GM18499 (cell line): Measurements from ENCODE around the gene PUS3.

Experiments used
- ATAC-seq: cut with Tn5 transposase; IDR thresholded peaks from one replicate; pipeline ENCODE4 v1.9.1; 2021; ENCODE audit warnings: moderate number of reproducible peaks; ENCODE audit not compliant: insufficient read depth, unreplicated experiment

The PUS3 gene

DNA sequence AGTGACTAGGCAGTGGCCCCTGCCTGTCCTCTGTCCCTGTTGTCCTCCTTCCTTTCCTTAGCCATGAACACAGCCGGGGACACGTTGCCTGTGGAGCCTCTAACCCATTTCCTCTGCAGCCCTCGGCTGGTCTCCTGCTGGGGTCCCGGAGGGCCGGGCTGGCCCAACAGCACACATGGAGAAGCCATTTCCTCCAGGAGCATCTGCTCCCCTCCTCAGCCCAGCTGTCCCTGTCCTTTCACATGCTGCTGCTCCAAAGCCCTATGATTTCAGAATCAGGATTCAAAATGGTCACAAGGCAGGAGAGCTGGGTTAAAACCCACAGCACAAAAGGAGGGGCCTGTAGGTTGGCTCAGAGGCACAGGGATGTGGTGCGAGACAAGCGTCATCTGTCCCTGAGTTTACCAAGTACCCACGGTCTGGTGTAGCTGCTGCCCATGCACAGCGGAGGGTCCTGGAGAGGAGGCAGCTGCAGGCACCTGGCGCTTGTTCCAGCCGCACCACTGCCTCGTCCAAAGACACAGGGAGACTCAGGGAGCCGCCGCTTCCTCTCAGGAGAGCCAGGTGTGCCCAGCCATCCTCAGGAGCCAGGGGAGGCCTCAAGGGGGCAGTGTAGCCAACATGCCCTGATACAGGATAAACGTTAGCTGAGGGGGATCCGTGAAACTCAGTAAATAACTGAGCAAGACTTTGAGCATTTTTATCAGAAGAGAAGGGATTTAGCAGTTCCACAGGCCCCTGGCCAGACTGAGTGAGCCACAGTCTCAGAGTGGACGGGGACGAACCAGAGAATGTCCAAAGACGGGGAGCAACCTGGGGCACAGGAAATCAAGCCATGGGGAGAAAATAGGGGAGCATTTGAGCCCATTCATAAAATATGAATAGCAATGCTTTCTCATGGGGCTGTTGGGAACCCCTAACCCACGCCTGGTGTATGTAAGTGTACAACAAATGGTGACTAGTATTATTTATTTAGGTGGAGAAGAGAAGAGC is 38.9 kb upstream of the PUS3 start:
- no peak for ATAC-seq

DNA sequence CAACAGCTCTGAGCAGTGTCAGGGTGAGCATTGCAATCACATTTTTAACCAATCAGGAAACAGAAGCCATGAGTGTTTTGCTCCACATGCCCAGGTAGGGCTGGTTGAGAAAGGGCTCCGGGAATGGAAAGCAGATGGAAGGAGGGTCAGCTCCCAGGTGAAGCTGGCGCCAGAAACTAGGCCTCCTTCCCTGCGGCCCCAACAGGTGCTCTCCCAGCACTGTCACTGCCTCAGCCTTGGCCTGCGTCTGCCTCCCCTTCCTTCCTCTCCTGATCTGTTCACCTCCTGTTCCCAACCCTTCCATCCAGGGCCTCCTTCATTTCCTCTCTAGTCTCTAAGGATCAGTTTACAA is 38.2 kb upstream of the PUS3 start:
- ATAC-seq = no peak

DNA sequence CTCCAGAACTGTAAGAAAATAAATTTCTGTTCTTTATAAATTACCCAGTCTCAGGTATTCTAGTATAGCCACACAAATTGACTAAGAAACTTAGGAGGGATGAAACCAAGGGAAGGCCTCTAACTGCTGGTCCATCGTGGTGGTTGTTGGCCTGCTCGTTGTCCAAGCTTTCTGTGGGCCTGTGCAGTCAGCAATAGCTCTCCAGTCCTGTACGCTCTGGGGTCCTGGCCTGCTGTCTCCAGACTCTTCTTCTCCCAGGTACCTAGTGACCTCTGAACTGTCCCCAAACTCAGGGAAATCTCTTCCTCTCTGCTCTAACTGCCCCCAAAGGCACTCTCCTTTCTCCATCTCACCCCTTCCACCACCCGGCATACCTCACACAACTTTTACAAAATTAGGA is 37.1 kb upstream of the PUS3 start:
- ATAC-seq = no peak

DNA sequence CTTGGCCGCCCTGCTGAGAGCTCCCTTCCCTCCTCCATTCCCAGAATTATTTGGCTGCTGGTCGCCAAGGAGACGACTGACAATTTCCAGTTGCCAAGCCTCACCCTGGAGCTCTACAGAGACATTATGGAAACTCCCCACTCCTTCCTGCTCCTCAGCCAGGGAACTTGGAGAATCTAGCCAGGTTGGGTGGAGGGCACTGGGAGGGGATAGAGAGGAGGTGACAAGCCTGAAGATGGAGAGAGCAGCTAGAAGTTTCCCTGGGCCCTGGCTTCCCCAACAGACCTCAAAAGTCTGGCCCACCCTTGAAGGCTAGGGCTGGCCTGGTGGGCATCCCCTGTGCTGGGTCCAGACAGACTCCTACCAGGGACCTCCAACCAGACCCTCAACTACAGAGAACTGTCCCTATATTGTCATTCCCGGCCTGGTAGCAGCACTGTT is 36.1 kb upstream of the PUS3 start:
- ATAC-seq = no peak

DNA sequence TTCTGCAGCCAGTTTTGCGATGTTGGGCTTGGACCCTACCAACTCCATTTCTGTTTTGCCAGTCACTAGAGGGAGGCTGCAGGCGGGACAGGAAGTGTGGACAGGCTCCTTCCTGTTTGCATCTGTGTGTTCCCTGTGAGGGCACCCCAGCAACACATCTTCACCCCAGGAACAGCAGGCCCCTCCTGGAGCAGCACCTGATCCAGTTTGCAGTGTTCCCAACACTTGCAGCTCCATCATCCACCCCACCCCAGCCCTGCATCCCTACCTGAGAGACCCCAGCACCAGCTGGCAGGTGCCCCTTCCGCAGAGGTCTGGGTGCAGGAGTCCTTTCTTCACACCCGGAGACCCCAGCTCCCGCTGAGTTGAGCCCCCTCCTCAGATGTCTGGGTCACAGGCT is 35.4 kb upstream of the PUS3 start:
- ATAC-seq = no peak

DNA sequence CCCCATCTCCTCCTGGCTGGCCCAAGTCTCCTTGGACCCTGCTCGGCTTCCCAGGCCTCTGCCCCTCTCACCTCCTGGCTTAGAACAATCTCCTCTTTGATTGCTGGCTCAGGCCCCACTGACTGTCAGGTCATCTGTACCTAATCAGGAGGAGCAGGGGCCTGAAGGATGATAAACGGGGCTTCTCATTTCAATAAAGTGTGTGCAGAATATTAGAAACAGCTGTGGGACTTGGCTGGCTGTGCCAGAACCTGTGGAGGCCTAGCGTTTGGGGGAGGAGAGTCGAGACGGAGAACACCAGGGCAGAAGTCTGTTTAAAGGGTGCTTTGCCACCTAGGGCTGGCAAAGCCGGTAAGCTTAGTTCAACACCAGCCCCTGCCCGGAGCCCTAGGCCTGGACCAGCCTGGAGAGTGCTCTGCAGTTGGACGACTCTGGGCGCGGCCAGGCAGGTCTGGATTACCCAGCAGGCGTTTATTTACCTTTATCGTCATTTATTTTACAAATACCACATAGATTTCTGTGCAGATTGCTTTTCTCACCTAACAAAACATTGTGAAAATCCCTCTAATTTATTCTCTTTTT is 32.7 kb upstream of the PUS3 start:
- no peak for ATAC-seq

DNA sequence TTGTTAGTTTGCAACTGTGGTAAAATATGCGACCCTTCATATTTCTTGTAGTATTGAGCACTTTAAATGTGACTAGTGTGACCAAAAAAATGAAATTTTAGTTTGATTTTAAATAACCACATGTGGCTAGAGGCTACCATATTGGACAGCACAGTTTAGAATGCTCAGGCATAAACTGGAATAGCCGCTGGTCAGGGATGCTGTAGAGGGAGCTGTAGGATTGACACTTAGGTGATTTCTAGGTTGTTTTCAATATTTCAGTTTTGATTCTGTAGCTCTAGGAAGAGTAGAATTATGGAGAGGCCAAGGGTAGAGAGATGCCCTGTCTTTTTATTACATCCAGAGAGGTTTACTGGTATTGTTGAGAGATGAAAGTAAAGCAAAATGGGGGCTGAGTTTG is 32.0 kb upstream of the PUS3 start:
- no peak for ATAC-seq

DNA sequence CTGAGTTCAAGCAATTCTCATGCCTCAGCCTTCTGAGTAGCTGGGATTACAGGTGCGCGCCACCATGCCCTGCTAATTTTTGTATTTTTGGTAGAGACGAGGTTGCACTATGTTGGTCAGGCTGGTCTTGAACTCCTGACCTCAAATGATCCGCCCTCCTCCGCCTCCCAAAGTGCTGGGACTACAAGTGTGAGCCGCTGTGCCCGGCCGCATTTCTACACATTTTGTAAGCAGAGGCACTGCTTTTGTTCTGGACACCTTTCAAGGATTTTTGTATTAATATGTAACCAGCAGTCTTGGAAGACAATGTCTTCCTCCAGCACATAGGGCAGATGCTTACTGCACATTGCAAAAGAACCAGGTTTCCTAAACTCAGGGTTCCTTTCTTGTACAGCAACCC is 31.5 kb upstream of the PUS3 start:
- no peak for ATAC-seq

DNA sequence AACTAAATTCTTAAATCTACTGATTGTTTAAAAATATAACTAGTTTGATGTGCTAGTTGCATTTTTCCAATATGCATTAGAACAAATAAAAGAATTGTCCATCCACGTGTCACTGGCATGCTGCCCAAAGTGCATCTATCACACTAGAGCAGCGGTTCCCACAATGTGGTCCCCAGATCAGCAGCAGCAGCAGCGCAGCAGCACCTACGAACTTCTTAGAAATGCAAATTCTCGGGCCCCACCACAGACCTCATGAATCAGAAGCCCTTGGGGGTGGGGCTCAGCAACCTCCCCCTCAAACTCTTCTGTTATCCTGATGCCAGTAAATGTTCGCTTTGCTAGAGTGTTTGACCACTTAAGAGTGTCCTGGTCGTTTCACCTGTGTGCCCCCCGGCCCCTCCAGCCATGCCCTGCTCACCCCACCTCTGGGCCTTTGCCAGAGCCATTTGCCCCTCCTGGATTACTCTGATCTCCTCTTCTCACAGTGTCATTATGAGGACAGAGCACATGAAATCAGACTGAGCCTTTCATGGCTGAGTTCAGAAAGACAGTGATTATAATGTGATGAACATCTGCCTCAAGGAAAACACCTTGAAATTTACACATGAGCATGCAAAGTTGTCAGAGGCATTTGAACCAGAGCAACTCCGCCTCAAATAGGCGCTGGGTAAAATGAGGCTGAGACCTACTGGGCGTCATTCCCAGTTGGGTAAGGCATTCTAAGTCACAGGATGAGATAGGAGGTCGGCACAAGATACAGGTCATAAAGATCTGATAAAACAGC is 30.2 kb upstream of the PUS3 start:
- no peak for ATAC-seq

DNA sequence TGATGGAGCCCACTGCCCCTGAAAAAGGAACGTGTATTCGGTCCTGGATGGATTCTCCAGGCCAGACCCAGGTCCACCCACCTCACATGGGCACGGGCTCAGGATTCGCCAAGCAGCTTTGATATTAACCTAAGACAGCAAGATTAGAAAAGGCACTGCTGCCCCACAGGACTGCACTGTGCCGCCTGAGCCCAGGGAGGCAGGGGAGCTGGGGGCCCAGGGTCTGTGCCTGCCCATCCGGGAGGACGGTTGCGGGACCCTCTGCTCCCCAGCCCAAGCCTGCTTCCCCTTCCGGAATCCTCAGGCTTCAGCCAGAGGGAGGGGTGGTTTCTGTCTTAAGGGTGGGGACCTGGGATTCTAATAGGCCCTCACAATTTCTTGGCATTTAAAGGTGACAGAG is 29.3 kb upstream of the PUS3 start:
- ATAC-seq = no peak

DNA sequence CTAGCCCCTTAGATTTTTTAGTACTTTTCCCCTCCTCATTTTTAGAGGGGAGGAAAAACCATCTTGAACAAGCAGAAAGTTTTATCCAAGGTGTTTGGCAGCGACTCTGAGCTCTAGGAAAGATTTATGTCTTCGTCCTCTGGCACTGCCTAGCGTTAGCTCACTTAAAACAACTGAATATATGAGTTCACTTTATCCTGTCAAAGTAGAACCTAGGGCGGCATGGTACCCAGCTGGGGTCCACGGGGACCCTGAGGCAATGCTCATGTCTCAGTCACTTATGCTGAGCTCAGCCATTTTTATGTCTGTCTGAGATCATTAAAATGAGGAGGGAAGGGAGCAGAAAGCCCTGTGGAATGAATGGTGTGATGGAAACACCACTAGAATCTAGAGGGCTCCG is 28.7 kb upstream of the PUS3 start:
- ATAC-seq = no peak

DNA sequence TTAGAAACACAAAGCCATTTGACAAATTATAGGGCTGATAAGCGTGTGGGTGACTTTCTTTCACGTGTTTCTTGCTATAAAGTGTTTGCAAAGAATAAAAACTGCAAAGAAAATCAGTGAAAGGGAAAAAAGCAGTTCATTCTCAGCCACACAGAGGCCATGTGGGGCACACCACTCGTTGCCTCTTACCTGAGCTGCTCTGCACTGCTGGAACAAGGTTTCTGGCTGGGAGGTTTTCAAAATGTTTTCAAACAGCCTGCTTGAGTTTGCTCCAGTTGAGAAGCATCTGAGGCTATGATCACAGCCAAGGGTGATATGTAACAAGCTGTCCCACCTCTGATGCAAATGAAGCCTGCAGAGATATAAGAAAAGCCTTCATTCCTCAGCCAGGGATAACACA is 28.1 kb upstream of the PUS3 start:
- ATAC-seq = no peak

DNA sequence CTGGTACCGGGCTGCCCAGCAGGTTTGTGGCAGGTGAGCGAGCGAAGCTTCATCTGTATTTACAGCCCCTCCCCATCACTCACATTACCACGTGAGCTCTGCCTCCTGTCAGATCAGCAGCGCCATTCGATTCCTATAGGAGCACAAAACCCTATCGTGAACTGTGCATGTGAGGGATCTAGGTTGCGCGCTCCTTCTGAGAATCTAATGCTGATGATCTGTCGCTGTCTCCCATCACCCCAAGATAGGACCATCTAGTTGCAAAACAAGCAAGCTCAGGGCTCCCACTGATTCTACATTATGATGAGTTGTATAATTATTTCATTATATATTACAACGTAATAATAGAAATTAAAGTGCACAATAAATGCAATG is 27.1 kb upstream of the PUS3 start:
- ATAC-seq = no peak

DNA sequence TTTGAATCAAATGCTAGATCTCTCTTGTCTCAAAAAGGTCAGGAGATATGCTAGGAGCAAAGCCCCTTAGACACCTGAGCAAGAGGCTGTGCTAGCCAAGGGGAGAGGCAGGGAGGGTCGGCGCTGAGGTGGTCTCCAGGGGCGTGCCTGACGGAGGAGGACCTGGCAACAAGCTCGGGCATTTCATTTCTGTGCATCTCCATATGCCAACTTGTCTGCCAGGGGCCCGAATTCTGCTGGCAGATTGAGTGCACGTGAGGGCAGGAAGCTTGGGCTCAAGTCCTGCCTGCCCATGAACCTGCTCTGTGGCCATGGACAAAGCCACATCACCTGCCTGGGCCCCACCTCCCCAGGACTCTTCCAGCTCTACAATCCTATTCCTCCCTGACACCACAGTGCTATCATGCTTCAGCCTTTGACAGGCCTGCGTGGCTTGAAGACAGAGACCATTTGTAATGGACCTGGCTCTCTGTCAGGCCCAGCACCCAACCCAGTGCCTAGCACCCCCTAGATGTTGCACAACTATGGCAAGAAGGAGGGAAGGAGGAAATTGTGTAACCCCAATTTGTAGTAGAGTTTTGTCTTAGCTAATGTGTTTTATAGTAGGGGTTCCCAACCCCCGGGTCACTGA is 26.6 kb upstream of the PUS3 start:
- no peak for ATAC-seq

DNA sequence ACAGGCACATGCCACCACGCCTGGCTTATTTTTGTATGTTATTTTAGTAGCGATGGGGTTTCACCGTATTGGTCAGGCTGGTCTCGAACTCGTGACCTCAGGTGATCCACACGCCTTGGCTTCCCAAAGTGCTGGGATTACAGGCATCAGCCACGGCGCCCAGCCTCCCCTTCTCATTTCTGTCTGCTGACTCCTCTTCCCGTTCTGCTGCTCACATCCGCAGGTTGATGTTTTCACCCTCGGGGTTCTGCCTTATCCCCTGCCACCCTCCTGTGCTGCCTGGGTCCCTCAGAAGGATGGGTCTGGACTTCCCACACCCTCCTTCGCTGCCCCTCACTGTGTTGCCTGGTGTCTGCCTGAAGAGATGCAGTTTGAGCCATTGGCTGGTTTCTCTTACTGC is 23.7 kb upstream of the PUS3 start:
- no peak for ATAC-seq

DNA sequence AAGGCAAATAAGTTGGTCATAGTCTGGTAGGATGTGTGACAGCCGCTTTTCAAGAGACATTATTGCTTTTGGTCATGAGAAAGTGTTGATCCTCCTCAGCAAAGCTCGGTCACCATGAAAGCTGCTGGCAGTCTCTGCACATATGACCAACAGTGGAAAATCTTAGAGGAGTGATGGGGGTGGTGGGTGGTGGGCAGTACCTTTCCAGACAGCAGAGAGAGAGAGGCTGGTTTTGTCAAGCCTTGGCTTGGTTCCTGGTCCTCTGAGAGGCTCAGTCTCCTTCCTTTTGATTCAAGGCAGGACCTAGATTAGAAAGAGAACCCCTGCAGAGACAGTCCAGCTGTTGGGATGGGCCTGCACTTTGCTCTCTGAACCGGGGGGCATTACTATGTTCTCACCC is 22.8 kb upstream of the PUS3 start:
- no peak for ATAC-seq

DNA sequence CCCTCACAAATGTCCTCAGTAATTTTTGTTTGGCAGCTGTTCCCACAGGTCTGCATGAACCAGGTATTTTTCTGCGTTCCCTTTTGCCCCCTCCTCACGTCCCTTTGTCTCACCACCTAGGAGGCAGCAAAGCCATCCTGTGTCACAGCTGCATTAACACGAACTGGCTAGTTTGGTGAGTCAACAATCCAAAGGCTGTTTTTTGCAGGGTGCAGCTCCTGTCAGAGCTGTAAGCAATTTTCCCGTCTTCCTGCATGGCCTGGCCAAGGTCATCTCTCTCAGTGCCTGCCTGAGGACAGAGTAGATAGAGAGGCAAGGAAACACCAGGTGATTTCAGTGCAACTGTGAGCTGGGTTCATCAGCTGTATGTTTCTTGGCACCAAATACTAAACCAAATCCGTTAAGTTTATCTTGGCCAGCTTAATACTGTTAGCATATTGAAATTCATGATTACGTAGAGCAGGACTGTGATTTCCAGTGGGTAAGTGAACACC is 22.3 kb upstream of the PUS3 start:
- ATAC-seq = no peak

DNA sequence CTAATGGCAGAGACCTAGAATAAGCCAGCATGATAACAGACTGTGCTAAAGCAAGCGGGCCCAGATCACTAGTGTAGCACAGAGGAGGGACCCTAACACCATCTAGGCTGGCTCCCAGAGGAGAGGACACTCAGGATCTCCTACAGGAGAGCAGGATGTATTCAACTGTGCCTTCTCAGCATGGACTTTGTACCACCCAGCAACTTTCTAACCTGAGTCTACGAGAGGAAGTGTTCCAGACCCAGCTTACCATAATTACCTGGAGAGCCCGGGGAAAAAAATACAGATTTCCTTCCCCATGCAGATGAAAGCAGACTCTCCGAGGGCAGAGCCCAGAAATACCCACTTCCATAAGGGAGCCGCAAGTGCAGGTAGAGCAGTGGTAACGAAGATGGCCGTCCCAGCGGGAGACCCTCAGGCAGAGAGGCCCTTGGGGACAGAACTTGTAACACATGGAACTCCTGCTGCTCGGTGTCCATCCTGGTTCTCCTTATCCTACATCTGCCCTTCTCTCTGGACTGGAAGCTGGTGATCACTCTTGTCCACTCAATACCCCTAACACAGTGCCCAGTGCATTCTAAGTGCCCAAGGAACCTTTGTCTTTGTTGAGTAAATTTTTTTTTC is 21.5 kb upstream of the PUS3 start:
- ATAC-seq = no peak

DNA sequence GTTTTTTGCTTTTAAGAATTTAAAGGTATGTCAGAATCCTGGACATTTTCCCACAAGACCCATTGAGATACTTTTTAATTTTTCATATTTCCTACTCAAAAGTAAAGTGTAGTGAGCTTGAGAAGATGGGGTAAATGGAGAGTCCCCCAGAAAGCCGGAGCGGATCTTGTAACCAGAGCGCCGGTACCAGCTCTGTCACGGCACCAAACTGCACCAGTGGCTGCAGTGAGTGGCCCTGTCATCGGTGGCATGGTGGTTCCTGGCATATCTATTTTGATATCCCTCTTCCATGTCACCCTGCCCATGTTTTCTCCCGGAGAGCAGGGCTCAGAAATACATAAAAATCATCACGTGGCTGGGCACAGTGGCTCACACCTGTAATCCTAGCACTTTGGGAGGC is 20.6 kb upstream of the PUS3 start:
- no peak for ATAC-seq

DNA sequence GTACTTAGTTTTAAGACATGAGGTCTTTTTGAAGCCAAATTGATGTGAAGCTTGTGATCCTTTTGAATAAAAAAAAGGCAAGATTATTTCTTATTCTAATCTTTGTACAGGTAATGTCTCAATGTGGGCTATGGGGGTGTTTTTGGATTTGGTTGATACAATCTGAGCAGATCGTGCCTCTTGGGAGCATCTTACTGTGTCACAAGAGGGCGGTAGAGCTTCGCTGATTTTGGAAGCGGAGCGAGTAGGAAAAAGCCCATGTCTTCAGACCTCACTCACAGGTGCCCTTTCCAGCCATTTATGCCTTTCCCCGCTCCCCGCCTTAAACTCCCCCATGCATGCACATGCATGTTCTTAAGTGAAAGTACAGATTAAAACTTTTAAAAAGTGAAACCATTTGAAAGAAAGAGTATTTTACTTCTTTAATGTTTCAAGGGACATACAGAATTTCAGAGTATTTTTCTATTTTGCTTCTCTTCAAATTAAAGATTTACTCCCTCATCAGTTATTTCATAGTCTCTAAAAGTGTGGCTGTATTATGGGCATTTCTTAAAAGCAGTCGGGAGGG is 20.1 kb upstream of the PUS3 start:
- no peak for ATAC-seq
